Measurements from ENCODE around the gene YJU2.

Gene YJU2

DNA sequence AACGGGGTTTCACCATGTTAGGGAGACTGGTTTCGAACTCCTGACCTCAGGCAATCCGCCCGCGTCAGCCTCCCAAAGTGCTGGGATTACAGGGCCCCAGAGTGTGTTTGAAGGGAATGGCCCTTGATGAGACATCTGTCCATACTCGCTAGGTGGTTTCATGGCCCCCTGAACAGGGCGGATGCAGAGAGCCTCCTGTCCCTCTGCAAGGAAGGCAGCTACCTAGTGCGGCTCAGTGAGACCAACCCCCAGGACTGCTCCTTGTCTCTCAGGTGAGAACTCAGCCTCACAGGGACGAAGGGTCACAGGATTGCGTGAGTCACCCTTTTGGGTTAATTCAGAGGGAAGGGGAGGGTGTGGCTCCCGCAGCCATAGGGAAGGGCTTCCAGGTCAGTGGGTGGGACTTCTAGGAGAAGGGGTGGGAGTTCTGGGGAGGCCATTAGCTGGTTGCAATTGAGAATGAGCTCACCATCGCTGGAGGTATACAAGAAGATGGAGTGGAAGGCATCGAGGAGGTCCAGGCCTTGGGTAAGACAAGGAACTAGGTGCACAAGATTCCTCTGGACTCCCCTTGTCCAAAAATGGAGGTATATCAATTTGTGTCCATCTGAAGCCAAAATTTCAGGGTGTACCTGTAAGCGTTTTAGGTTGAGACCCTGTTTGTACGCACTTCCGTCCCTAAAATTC is 41.4 kb downstream of the YJU2 start:
- TF ChIP-seq CTCF (IDR thresholded peaks at IDR 0.05; ENCODE audit: low read depth, low read length) = no peak
- DNase-seq (ENCODE audit: extremely low read depth, low read depth) = no peak

DNA sequence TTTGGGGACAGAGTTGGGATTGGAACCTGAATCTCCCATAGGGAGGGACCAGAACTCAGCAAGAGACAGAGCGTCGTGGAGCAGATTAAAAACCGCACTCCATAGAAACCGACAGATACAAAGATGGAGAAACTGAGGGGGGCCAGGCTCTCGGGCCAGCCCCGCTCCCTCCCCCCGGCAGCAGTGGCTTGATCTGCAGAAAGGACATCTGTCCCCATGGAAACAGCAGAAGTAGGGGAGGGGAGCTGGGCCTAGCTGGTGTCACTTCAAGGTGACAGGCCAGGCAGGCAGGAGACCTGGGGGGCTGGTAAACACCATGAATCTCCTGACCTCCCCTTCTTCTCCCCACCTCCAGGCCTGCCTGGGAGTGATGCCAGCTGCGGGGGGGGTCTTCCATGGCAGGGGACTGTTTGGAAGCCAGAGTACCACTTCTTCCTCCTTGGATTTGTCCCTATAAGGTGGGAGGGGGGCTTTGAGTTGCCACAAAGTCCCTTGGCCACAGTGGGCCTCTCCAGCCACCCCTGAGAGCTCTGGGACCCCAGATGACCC is 44.4 kb downstream of the YJU2 start:
- no peak for DNase-seq (ENCODE audit: extremely low read depth, low read depth)
- TF ChIP-seq CTCF (IDR thresholded peaks at IDR 0.05; ENCODE audit: low read depth, low read length) = no peak

DNA sequence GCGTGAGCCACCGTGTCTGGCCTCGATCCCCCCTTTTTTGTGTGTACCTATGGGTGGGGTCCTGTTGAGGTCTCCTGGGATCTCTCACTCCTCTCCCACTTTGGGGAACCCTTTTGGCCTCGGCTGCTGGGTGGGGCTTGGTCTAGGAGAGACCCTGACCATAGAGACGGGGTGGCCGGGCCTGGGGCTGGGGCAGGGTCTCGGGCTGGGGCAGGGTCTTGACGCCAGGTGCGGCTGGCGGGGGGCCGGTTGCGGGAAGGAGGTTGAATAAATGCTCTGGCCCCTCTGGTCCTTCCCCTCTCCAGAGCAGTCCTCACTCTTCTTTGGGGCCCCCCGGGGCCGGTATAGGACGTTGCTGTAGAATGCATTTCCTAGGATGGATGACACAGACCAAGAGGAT is 45.6 kb downstream of the YJU2 start:
- no peak for DNase-seq (ENCODE audit: extremely low read depth, low read depth)
- TF ChIP-seq CTCF (IDR thresholded peaks at IDR 0.05; ENCODE audit: low read depth, low read length) = no peak

- no peak for TF ChIP-seq CTCF (IDR thresholded peaks at IDR 0.05; ENCODE audit: low read depth, low read length)
Observed at GRCh38 chr19:4294389-4294788, 47.5 kb downstream of the YJU2 start.

DNA sequence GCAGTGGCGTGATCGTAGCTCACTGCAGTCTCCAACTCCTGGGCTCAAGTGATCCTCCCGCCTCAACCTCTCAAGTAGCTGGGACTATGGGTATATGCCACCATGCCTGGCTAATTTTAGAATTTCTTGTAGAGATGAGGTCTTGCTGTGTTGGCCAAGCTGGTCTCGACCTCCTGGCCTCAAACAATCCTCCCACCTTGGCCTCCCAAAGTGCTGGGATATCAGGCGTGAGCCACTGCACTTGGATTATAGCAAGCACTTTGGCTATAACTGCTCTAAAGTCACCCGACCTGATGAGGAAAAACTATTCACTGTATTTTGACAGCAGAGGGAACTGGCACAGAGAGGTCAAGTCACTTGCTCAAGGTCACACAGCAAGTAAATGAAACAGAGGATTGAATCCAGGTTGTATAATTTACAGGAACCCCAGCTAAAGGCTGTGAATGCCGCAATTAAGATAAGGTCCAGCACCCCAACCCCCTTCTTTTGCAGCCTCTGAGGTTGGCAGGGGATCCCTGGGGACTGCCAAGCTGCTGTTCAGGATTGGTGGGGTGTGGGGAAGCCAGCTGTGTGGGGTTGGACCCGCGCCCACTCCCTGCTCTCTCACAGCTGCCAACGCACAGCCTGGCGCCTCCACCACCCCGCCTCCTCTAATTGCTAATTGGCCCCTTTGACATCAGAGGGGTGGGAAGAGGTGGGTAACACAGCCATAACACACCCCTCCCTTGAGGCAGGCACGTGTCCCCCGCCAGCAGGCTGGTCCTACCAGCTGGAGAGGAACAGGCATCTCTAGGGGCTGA is 49.3 kb downstream of the YJU2 start:
- TF ChIP-seq CTCF (IDR thresholded peaks at IDR 0.05; ENCODE audit: low read depth, low read length) = no peak
- DNase-seq (ENCODE audit: extremely low read depth, low read depth) = no peak

More at GRCh38 chr19:4294389-4294788, 47.5 kb downstream of the YJU2 start:
- DNase-seq (ENCODE audit: extremely low read depth, low read depth) = no peak

DNA sequence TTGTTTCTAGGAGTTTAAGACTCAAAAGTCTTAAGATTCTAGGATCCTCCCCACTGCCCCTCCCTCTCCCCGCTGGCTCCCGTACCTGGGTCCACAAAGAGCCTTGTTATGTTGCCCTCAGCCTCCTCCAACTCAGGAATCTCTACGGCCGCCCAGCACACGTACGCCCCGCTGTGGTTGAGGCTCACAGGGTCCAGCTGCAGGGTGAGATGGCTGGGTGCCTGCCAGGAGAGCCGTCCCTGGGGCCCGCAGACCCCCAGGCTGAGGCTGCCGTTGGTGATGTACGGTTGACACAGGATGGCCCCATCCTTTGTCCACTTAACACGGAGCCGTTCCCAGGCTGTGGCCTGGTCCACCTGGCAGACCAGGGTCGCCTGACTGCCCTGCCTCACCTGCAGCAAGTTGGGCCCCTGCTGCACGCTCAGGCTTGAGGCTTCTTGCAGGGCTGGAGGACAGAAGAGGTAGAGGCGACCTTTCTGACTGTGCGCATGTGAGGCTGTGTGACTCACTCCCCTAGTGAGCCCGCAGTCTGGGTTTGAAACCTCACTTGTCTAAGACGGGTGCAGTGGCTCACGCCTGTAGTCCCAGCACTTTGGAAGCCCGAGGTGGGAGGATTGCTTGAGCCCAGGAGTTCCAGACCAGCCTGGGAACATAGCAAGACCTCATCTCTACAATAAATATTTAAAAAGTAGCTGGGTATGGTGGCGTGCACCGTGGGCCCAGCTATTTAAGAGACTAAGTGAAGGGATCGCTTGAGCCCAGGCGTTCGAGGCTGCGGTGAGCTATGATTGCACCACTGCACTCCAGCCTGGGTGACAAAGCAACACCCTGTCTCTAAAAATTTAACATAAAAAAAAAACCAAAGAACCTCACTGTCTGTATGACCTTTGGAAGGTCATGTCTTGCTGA is 51.3 kb downstream of the YJU2 start:
- no peak for DNase-seq (ENCODE audit: extremely low read depth, low read depth)
- TF ChIP-seq CTCF (IDR thresholded peaks at IDR 0.05; ENCODE audit: low read depth, low read length) = no peak

Measured in AG09319 (cell line).